ENCODE measurements around the gene CISH.

Gene CISH

GRCh38 chr3:50563867-50564266, 47.7 kb downstream of the CISH start:
- no peak overlapping the region for H2BK120ac ChIP-seq (ENCODE audit: insufficient read depth, low read length, poor library complexity)
- peaks cover 0 to 4% of the 10 kb centered on the region in 2 experiments for H3K4me1 ChIP-seq (ENCODE audit: control insufficient read depth in 1 of 2, insufficient read depth in 2 of 2, low read length in 2 of 2)
- no peak overlapping the region for H3K4ac ChIP-seq (ENCODE audit: low read depth, low read length)
- H3K4me3 ChIP-seq (ENCODE audit: low read depth, low read length), result no peak overlapping the region
- WGBS (ENCODE audit: extremely low coverage, insufficient coverage, insufficient read length), result no CpG with 5 or more reads among the region's 2 CpGs
- no peaks in the 10 kb centered on the region for H3K36me3 ChIP-seq (ENCODE audit: control insufficient read depth in 1 of 2, insufficient read depth in 2 of 2, low read length in 2 of 2)
- H4K91ac ChIP-seq (ENCODE audit: low read depth, low read length), result no peak overlapping the region
- no peaks in the 10 kb centered on the region for H3K79me2 ChIP-seq (ENCODE audit: control insufficient read depth, insufficient read depth, low read length, poor library complexity)
- no peak overlapping the region for H2AFZ ChIP-seq (ENCODE audit: insufficient read depth, low read length, poor library complexity)
- no peak overlapping the region for H4K12ac ChIP-seq (ENCODE audit: low read depth, low read length)
- peaks cover 2% of the 10 kb centered on the region for H3K79me1 ChIP-seq (ENCODE audit: low read length)
- no peaks in the 10 kb centered on the region for H3K9me3 ChIP-seq (ENCODE audit: insufficient read depth, low read depth, low read length)
- no peak overlapping the region for H3K23ac ChIP-seq (ENCODE audit: low read length)
- peaks cover 15% of the 10 kb centered on the region for H3K27me3 ChIP-seq (ENCODE audit: insufficient read depth, low read length)
- no peak overlapping the region for H3K18ac ChIP-seq (ENCODE audit: low read length)
- no peak overlapping the region for H2AK5ac ChIP-seq (ENCODE audit: low read length)
- no peak overlapping the region for H4K8ac ChIP-seq (ENCODE audit: low read depth, low read length)
- H3K27ac ChIP-seq (ENCODE audit: low read depth, low read length), result no peak overlapping the region
- no peak for DNase-seq
- no peak overlapping the region for H3K14ac ChIP-seq (ENCODE audit: low read length)
- no peak overlapping the region for H2BK12ac ChIP-seq (ENCODE audit: low read length)
- no peak overlapping the region for H3K4me2 ChIP-seq (ENCODE audit: low read length)
- H3K9ac ChIP-seq (ENCODE audit: low read length), result no peak overlapping the region
- no peak overlapping the region for H2BK5ac ChIP-seq (ENCODE audit: low read depth, low read length, poor library complexity)

DNA sequence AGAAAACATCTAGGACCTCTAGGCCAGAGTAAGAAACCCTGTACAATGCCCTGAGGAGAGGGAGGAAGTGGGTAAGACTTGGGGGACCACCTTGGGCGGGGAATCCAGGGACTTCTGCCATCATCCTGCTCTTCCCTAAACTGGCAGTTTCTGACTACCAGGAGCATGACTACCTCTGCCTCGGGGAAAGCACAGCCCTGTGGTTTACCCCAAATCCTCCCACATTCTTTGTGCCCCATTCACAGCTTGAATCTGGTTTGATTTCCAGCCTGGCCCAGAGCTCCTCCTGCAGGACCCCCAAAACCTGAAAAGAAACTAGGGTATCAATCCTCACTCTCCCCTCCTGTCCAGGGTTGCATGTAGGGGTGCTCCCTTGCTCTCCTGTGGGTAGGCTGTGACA, 48.7 kb downstream of the CISH start:
- H3K4me2 ChIP-seq (ENCODE audit: low read length), result no peak overlapping the region
- H3K9me3 ChIP-seq (ENCODE audit: insufficient read depth, low read depth, low read length), result no peaks in the 10 kb centered on the region
- H4K12ac ChIP-seq (ENCODE audit: low read depth, low read length), result no peak overlapping the region
- no peak overlapping the region for H3K9ac ChIP-seq (ENCODE audit: low read length)
- H3K23ac ChIP-seq (ENCODE audit: low read length), result no peak overlapping the region
- H3K18ac ChIP-seq (ENCODE audit: low read length), result no peak overlapping the region
- no peak overlapping the region for H3K14ac ChIP-seq (ENCODE audit: low read length)
- H2BK120ac ChIP-seq (ENCODE audit: insufficient read depth, low read length, poor library complexity), result no peak overlapping the region
- no peak overlapping the region for H2AFZ ChIP-seq (ENCODE audit: insufficient read depth, low read length, poor library complexity)
- no peak overlapping the region for H3K4me3 ChIP-seq (ENCODE audit: low read depth, low read length)
- H3K4me1 ChIP-seq (ENCODE audit: control insufficient read depth in 1 of 2, insufficient read depth in 2 of 2, low read length in 2 of 2), result peaks cover 0 to 3% of the 10 kb centered on the region in 2 experiments
- H4K8ac ChIP-seq (ENCODE audit: low read depth, low read length), result no peak overlapping the region
- H3K79me2 ChIP-seq (ENCODE audit: control insufficient read depth, insufficient read depth, low read length, poor library complexity), result no peaks in the 10 kb centered on the region
- no peak overlapping the region for H3K4ac ChIP-seq (ENCODE audit: low read depth, low read length)
- H2AK5ac ChIP-seq (ENCODE audit: low read length), result no peak overlapping the region
- no peak overlapping the region for H3K27ac ChIP-seq (ENCODE audit: low read depth, low read length)
- WGBS (ENCODE audit: extremely low coverage, insufficient coverage, insufficient read length), result no CpG with 5 or more reads among the region's 2 CpGs
- no peak overlapping the region for H4K91ac ChIP-seq (ENCODE audit: low read depth, low read length)
- peaks cover 12% of the 10 kb centered on the region for H3K27me3 ChIP-seq (ENCODE audit: insufficient read depth, low read length)
- no peak for DNase-seq
- H2BK5ac ChIP-seq (ENCODE audit: low read depth, low read length, poor library complexity), result no peak overlapping the region
- H3K79me1 ChIP-seq (ENCODE audit: low read length), result no peaks in the 10 kb centered on the region
- no peak overlapping the region for H2BK12ac ChIP-seq (ENCODE audit: low read length)
- no peaks in the 10 kb centered on the region for H3K36me3 ChIP-seq (ENCODE audit: control insufficient read depth in 1 of 2, insufficient read depth in 2 of 2, low read length in 2 of 2)

DNA sequence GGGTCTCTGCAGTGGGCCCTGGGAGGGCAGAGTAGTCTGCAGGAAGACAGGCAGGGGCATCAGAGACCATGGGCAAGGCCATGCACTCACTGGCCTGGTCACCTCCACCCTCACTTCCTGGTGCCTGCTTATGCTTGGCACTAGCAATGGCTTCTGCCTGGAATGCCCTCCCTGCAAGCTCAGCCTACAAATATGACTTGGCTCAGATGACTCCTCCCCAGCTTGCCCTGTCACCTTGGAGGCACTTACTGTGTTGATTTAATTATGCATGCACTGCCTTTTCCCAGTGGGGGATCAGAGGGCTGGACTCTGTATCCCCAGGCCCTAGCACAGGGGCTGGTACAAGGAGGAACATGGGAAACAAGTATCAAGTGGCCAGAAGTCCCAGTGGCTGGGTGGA, 51.9 kb downstream of the CISH start:
- Histone ChIP-seq H3K27me3 (ENCODE audit: insufficient read depth, low read length) (no peaks in the 10 kb centered on the region), H3K79me2 (ENCODE audit: control insufficient read depth, insufficient read depth, low read length, poor library complexity) (no peaks in the 10 kb centered on the region), H3K4me2 (ENCODE audit: low read length) (no peak overlapping the region), H4K8ac (ENCODE audit: low read depth, low read length) (no peak overlapping the region), H3K4me1 (ENCODE audit: control insufficient read depth in 1 of 2, insufficient read depth in 2 of 2, low read length in 2 of 2) (no peaks in the 10 kb centered on the region), H2BK12ac (ENCODE audit: low read length) (no peak overlapping the region), H3K23ac (ENCODE audit: low read length) (no peak overlapping the region), H4K91ac (ENCODE audit: low read depth, low read length) (no peak overlapping the region), H4K12ac (ENCODE audit: low read depth, low read length) (no peak overlapping the region), H3K14ac (ENCODE audit: low read length) (no peak overlapping the region), H3K79me1 (ENCODE audit: low read length) (no peaks in the 10 kb centered on the region), H2BK120ac (ENCODE audit: insufficient read depth, low read length, poor library complexity) (no peak overlapping the region), H3K4me3 (ENCODE audit: low read depth, low read length) (no peak overlapping the region), H3K4ac (ENCODE audit: low read depth, low read length) (no peak overlapping the region), H3K9me3 (ENCODE audit: insufficient read depth, low read depth, low read length) (no peaks in the 10 kb centered on the region), H2AFZ (ENCODE audit: insufficient read depth, low read length, poor library complexity) (no peak overlapping the region), H3K18ac (ENCODE audit: low read length) (no peak overlapping the region), H2BK5ac (ENCODE audit: low read depth, low read length, poor library complexity) (no peak overlapping the region), H2AK5ac (ENCODE audit: low read length) (no peak overlapping the region), H3K36me3 (ENCODE audit: control insufficient read depth in 1 of 2, insufficient read depth in 2 of 2, low read length in 2 of 2) (no peaks in the 10 kb centered on the region), H3K27ac (ENCODE audit: low read depth, low read length) (no peak overlapping the region), H3K9ac (ENCODE audit: low read length) (no peak overlapping the region)
- DNase-seq, result no peak

GRCh38 chr3:50557915-50558314, 53.7 kb downstream of the CISH start:
- no CpG with 5 or more reads among the region's 7 CpGs for WGBS (ENCODE audit: extremely low coverage, insufficient coverage, insufficient read length)
- H4K91ac ChIP-seq (ENCODE audit: low read depth, low read length), result no peak overlapping the region
- H3K23ac ChIP-seq (ENCODE audit: low read length), result no peak overlapping the region
- no peak overlapping the region for H2BK120ac ChIP-seq (ENCODE audit: insufficient read depth, low read length, poor library complexity)
- no peaks in the 10 kb centered on the region for H3K79me2 ChIP-seq (ENCODE audit: control insufficient read depth, insufficient read depth, low read length, poor library complexity)
- no peaks in the 10 kb centered on the region for H3K36me3 ChIP-seq (ENCODE audit: control insufficient read depth in 1 of 2, insufficient read depth in 2 of 2, low read length in 2 of 2)
- no peak overlapping the region for H3K4ac ChIP-seq (ENCODE audit: low read depth, low read length)
- H3K4me3 ChIP-seq (ENCODE audit: low read depth, low read length), result no peak overlapping the region
- no peak for DNase-seq
- H2BK12ac ChIP-seq (ENCODE audit: low read length), result no peak overlapping the region
- no peaks in the 10 kb centered on the region for H3K27me3 ChIP-seq (ENCODE audit: insufficient read depth, low read length)
- H4K8ac ChIP-seq (ENCODE audit: low read depth, low read length), result no peak overlapping the region
- H3K4me1 ChIP-seq (ENCODE audit: control insufficient read depth in 1 of 2, insufficient read depth in 2 of 2, low read length in 2 of 2), result no peaks in the 10 kb centered on the region
- no peak overlapping the region for H2BK5ac ChIP-seq (ENCODE audit: low read depth, low read length, poor library complexity)
- no peak overlapping the region for H2AK5ac ChIP-seq (ENCODE audit: low read length)
- H3K9me3 ChIP-seq (ENCODE audit: insufficient read depth, low read depth, low read length), result no peaks in the 10 kb centered on the region
- H3K14ac ChIP-seq (ENCODE audit: low read length), result no peak overlapping the region
- no peak overlapping the region for H3K18ac ChIP-seq (ENCODE audit: low read length)
- H3K79me1 ChIP-seq (ENCODE audit: low read length), result no peaks in the 10 kb centered on the region
- no peak overlapping the region for H2AFZ ChIP-seq (ENCODE audit: insufficient read depth, low read length, poor library complexity)
- no peak overlapping the region for H3K27ac ChIP-seq (ENCODE audit: low read depth, low read length)
- no peak overlapping the region for H3K4me2 ChIP-seq (ENCODE audit: low read length)
- H3K9ac ChIP-seq (ENCODE audit: low read length), result no peak overlapping the region
- no peak overlapping the region for H4K12ac ChIP-seq (ENCODE audit: low read depth, low read length)

Measured in trophoblast cell (in vitro differentiated cells and primary cell).